DLD1 (cell line): ENCODE measurements around the gene CHST12.
"Not testable (repeated sequence)": the region's sequence is repeated elsewhere in the genome, so short reads cannot be mapped to it uniquely, and the experiment has no call there.

Experiments
- in situ Hi-C: cut with HindIII; loops from 2 replicates; pipeline ENCODE4 v1.10.0; 2017; ENCODE audit warnings: low sequenced_read_pairs

The CHST12 gene

DNA sequence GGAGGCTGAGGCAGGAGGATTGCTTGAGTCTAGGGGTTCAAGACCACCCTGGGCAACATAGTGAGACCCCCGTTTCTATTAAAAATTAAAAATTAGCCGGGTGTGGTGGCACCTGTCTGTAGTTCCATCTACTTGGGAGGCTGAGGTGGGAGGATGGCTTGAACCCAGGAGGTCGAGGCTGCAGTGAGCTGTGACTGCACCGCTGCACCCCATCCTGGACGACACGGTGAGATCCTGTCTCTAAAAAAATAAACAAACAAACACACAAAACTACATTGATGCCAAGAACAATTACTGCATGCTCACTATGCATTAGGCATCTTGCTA is 761 bp upstream of the CHST12 start:
- in situ Hi-C loops, result no loop called here

DNA sequence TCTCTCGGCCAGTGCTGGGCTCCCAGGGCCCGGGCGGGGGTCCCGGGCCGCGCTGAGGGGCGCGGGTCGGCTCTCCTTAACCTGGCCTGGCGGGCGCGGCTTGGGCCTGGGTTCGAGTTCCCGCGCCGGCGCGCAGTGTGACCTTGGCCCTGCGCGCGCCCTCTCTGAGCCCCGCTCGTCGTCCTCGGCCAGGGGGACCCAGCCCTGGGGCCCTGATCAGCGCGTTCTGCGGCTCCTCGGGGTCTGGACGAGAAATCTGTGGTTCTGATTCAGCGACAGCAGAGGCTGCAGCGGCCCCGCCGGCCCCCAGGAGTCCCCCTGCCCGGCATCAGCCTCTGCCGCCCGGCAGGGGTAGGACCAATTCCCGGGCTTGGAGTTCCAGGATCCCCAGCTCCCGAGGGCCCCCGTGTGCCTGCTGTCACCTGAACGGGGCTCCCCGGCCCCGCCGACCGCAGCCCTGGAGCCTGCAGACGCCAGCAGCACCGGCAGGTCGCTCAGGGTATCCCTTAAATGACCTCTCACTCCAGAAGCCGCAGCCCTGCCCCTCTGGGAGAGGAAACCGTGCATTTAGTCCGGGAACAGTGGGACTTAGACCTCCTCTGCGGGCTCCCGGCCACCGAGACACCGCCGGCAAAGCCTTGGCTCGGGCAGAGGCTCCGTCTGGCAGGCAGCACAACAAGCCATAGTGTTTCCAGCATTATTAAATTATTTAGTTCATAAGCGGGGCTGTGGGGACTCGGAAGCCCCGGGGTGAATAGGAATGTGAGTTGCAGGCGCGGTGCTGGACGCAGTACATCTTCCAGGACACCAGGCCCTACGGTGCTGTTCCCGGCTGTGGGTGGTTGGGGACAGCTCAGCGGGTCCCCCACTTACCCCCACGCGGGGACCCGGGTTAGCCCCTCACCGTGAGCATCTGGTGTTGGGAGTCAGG is 572 bp downstream of the CHST12 start:
- in situ Hi-C loops, result no loop called here

DNA sequence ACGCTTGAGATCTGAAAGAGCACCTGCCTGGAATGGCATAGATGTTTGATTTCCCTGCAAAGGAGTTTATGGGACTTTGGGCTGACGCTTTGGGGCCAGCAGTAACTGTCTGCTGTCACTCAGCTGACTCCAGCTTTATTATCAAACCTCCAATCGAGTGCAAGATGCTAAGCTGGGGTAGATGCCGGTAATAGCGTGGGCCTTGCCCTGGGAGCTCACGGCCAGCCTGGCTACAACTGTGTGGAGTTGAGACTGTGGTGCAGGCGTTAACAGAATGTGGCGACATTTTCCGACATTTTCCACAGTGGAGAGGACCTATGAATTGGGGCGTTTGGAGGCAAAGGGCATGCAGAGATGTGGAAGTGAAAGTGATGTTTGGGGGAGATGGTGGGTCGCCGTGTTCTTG is 1.3 kb downstream of the CHST12 start:
- in situ Hi-C loops, result no loop called here

DNA sequence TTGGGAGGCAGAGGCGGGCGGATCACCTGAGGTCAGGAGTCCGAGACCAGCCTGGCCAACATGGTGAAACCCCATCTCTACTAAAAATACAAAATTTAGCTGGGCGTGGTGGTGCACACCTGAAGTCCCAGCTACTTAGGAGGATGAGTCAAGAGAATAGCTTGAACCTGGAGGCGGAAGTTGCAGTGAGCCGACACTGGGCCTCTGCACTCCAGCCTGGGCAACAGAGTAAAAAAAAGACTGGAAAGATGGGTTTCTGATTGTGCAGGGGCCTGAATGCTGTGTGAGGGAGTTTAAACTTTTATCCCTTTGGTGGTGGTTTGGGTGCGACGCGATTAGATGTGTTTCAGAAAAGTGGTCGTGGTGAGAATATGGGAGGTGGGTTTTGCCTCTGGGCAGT is 1.8 kb downstream of the CHST12 start:
- in situ Hi-C loops, result no loop called here

DNA sequence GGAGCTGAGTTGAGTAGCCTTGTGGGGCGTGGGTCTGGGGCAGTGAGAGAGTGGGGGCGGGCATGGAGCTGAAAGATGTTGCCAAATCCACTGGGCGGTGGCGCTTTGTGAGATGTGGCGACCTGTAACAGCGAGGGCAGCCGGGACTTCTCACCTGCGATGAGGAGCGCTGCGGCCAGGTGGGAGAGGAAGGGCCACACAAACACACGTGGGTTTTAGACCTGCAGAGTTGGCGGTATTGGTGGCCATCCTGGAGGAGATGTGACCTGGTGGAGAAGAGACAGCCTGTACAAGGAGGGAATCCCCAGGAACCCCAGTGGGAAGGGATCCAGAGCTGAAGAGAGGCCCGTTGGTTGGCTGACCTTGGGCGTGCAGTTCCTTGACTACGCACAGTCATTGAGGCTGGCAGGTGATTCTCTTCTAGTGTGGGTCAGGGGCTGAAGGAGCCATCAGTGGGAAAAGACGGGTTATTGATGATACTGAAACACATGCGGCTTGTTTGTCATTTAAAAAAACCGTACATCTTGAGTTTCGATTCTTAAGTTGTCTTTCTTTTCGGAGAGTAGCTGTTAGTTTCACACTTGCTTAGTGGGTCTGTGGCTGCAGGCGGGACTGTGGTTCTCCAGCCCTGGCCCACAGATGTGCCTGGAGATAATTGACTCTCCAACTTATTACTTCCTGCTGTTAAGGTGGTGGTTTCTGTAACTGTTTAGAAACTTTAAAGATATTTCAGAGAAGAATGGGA is 2.4 kb downstream of the CHST12 start:
- in situ Hi-C loops, result no loop called here

DNA sequence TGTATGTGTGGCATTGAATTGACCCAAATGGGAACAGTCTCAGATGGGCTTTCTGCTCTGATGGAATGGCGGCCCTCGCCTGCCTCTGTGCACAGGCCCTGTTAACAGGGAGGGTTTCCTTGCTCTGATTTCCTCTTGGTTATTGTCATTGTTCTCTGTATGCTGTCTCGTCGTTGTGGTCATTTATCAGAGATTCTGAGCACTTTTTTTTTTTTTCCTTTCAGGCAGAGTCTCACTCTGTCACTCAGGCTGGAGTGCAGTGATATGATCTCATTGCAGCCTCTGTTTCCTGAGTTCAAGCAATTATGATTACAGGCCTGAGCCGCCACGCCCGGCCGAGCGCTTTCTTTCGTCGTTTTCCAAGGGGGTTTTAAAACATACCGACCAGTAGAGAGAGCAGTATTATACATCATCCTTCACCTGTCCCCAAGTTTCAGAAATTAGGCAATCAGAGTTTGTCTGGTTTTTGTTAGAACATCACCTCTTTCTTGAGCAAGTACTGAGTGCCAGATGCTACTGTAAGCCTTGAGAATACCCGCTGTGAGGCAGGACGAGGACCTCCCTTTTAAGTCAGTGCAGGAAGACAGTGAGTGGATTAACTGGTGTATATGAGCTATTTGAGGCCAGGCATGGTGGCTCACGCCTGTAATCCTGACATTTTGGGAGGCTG is 6.5 kb downstream of the CHST12 start:
- in situ Hi-C loops, result no loop called here

DNA sequence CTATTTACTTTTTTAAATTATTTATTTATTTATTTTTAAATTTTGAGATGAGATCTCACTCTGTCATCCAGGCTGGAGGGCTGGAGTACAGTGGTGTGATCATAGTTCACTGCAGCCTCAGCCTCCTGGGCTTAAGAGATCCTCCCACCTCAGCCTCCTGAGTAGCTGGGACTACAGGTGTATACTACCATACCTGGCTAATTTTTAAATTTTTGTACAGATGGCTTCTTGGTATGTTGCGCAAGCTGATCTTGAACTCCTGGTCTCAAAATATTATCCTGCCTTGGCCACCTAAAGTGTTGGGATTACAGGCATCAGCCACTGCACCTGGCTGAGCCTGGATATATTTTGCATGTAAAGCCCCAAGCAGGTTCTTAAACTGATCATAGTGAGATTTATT is 7.6 kb downstream of the CHST12 start:
- in situ Hi-C loops, result no loop called here

DNA sequence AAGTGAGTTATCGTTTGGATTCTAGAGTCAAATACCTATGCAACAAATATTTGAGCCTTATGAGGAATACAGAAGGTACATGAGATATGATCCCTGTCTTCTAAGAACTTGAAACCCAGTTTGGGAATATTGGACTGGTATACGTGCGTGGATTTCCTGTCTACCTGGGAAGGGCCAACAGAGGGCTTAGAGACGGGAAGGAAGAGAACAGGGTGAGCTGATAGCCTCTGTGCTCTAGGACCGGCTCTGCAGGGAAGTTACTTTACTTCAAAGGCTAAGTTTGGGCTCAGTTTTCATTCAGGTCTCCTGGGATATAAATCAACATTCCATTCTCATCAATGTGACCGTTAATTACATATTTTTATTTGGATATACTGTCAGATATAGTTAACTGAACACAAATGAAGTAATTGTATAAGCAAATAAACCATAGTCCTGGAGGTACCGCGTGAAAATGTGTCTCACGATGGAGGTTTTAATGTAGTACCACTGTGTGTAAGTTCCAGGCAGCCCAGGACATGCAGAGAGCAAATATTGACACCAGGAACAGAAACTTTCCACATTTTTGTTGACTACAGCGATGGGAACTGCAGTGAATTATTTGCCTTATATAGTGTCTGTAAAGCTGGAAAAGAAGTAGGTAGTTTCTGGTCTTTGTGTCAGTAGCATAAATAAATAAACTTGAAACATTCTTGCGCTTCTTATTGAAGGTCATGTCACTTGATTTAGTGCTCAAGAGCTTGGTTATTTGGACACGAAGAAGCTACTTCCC is 8.6 kb downstream of the CHST12 start:
- in situ Hi-C loops, result no loop called here

DNA sequence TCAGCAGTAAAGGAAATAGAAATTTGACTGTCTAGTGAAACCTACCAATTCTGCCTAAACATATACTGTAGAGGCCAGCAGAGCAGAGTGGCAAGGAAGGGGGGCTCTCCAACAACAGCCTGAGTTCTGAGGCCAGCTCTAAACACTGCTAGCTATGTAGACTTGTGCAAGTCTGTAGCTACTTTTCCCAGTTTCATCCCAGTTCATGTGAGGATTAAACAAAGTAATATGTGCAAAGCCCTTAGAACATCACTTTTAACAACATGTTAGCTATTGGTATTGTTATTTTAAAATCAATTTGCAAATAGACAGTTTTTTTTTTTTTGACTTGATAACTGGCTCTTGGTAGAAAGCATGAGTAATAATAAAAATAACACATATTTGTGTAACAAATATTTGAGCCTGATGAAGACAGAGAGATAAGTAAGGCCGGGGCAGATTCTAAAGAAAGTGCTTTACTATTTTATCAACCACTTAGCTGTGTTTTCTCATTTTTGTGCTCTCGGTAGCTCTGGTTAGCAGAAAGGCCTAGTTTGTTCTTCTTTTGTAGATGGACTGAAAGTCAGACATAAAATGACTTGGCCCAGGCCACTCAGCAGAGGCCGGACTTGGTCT is 9.3 kb downstream of the CHST12 start:
- in situ Hi-C loops, result no loop called here

DNA sequence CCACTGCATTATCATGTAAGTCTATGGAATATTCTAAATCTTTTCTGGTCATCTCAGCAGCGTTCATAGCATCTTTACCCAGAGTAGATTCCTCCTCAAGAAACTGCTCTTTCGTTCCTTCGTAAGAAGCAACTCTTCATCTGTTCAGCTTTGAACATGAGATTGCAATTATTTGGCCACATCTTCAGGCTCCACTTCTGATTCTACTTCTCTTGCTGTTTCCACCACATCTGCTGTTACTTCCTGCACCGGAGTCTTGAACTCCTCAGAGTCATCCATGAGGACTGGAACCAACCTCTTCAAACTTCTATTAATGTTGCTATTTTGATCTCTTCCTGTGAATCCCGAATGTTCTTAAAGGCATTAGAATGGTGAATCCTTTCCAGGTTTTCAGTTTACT is 12.7 kb downstream of the CHST12 start:
- in situ Hi-C loops, result no loop called here

DNA sequence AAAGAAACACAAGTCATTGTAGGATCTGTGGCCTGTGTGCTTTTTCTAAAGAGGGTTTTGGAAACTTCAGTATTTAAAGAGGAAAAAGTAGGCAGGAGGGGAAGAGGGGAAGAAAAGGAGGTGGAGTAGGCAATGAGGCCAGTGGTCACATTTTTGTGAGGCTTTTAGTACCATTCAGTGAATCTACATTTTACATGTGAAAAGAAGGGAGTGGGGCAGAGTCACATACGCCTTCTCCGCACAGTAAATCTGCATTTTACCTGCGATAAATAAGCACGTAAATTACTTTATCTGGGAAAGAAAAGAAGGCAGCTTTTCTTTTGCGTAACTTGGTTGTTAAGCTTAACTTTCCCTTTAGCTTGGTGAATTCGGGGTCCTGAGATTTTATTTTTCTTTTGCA is 13.2 kb downstream of the CHST12 start:
- in situ Hi-C loops, result no loop called here

DNA sequence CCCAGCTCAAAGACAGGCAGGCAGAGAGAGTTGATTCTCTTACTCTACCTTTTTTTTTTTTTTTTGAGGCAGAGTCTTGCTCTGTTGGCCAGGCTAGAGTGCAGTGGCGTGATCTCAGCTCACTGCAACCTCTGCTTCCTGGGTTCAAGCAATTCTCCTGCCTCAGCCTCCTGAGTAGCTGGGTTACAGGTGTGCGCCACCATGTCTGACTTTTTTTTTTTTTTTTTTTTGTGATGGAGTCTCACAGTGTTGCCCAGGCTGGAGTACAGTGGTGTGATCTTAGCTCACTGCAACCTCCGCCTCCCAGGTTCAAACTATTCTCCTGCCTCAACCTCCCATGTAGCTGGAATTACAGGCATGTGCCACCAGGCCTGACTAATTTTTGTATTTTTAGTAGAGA is 13.8 kb downstream of the CHST12 start:
- in situ Hi-C loops, result not testable (repeated sequence)

DNA sequence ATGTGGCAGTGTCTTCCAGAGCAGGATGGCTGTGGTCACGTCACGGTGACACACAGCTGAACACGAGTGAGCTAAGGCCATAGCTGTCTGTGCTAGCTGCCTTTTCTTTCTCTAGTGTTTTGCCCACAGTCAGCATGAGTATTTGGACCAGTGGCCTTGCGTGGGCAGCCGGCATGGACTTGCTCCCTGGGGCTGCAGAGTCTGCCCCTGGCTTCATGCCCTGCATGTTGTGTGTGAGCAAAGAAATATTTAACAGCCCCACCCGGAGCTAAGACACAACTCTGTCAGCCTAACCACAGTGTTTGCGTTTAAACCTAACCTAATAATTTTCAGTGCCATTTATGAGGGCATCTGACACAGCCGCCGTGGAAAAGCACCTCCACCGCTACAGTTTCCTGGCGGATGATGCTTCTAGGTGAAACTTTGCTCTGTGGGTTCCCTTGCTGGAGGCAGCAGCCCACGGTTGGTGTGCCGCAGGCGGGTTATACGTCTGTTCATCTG is 14.6 kb downstream of the CHST12 start:
- in situ Hi-C loops, result no loop called here

DNA sequence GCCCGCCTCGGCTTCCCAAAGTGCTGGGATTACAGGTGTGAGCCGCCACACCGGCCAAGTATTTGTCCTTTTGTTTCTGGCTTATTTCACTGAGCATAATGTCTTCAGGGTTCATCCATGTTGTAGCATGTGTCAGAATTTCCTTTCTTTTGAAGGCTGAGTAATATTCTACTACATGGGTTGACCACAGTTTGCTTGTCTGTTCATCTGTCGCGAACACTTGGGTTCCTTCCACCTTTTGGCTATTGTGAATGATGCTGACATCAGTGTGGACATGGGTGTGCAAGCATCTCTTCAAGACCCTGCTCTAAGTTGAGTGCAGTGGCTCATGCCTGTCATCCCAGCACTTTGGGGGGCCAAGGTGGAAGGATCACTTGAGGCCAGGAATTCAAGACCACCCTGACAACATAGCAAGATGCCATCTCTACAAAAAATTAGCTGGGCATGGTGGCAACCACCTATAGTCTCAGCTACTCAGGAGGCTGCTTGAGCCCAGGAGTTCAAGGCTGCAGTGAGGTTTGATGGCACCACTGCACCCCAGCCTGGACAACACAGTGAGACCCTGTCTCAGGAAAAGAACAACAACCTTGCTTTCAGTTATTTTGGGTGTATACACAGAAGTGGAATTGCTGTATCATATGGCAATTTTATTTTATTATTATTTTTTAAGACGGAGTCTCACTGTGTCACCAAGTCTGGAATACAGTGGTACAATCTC is 17.0 kb downstream of the CHST12 start:
- in situ Hi-C loops, result no loop called here

DNA sequence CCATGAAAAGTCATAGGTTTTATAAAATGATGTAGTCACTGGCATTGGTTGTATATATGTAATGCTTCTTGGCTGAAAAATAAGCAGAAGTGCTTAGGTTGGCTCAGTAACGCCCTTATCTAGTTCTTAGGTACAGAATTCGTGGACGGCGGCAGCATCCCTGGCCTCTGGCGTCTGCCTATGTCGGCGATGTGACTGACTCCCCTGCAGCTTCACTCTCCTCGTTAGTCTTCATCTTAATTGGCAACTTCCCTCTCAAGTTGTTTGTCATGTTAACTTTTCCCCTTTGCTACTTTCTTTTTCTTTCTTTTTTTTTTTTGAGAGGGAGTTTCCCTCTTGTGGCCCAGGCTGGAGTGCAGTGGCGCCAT is 18.5 kb downstream of the CHST12 start:
- in situ Hi-C loops, result no loop called here

DNA sequence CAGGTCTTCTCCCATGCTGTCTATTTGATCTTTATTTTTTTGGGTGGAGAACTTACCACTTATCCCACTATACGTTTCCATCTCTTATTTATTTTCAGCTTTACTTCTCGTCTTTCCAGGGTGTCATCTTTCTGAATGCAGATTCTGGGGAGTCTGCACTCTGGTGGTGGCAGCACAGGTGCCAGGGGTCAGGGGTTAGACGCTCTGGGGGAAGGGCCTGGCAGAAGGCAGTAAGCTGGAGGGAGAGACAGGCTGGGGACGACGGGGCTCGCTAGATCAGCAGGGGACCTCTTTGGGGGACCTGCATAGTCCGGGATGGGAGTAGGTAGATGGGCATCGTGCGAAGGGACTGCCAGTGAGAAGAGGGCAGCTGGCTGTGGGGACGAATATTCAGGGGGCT is 22.3 kb downstream of the CHST12 start:
- in situ Hi-C loops, result no loop called here

DNA sequence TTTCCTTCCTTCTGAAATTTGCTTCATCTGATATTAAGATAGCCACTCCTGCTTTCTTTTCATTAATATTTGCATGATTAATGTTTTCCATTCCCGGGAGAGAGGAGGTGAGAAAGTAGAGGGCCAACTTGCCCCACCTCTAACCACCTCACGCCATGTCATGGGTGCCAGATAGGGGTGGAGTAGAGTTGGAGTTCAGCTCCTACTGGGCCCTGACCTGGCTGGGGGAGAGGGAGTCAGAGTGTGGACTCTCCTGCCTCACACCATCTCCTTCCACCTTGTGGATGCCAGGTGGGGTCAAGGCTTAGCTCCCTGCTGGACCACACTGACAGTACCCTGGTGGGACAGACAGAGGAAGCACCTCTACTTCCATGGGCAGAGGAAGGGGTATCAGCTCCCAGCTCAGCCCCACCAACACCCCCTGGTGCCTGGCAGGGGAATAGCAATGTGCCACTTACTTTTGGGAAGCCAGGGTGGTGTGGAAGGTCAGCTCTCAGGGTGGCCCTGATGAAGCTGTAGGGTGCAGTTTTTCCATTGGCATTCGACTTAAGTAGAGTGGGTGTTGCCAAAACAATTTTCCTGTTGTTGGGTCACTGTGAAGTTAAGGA is 28.0 kb downstream of the CHST12 start:
- in situ Hi-C loops, result no loop called here

DNA sequence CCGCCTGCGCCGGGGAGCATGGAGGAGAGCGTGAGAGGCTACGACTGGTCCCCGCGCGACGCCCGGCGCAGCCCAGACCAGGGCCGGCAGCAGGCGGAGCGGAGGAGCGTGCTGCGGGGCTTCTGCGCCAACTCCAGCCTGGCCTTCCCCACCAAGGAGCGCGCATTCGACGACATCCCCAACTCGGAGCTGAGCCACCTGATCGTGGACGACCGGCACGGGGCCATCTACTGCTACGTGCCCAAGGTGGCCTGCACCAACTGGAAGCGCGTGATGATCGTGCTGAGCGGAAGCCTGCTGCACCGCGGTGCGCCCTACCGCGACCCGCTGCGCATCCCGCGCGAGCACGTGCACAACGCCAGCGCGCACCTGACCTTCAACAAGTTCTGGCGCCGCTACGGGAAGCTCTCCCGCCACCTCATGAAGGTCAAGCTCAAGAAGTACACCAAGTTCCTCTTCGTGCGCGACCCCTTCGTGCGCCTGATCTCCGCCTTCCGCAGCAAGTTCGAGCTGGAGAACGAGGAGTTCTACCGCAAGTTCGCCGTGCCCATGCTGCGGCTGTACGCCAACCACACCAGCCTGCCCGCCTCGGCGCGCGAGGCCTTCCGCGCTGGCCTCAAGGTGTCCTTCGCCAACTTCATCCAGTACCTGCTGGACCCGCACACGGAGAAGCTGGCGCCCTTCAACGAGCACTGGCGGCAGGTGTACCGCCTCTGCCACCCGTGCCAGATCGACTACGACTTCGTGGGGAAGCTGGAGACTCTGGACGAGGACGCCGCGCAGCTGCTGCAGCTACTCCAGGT is 29.7 kb downstream of the CHST12 start:
- in situ Hi-C loops, result no loop called here
